ENCODE data around the gene DMRTB1. TPM values are rescaled to one million over a fixed set of nuclear protein-coding genes. Genes with fewer than 3 reads are reported as not detected.

DMRTB1 gene
- total and polyA plus RNA-seq, 2 of the 8 experiments (the other 6 are each of a cell fraction or from before 2014, with no cell fraction given), result 0.06 to 0.35 TPM

- H3K4me3 ChIP-seq (ENCODE audit: extremely low read depth in 1 of 4, insufficient read depth in 2 of 4, low read depth in 3 of 4, low read length in 4 of 4), result no peak overlapping the region
- H4K20me1 ChIP-seq (replicated peaks in 1 of 2; ENCODE audit: control insufficient read depth in 1 of 2, insufficient read depth in 2 of 2, low read length in 2 of 2), result no peaks in the 10 kb centered on the region
- H3K27me3 ChIP-seq (replicated peaks in 1 of 4; ENCODE audit: control insufficient read depth in 3 of 4, extremely low read depth in 1 of 4, insufficient read depth in 3 of 4, low read length in 3 of 4), result no peaks in the 10 kb centered on the region
- no peak overlapping the region for H3K9ac ChIP-seq (replicated peaks in 1 of 4; ENCODE audit: extremely low read depth in 1 of 4, low read depth in 3 of 4, low read length in 3 of 4)
- peak overlapping the region; percentile 49 for H4K91ac ChIP-seq (replicated peaks; ENCODE audit: insufficient read length, low read length)
- DNase-seq (ENCODE audit: low read depth in 1 of 2, low spot score in 2 of 2) (no peak), FAIRE-seq (no peak)
- POLR2A ChIA-PET (ENCODE audit: partially characterized antibody), result interaction anchor here (1.2 kb wide), 1 partner anchor 179 kb away, joined by 3 read pairs; no protein-coding TSS in a partner anchor
- H3K27ac ChIP-seq (ENCODE audit: low read depth, low read length), result no peak overlapping the region
- H2BK15ac ChIP-seq (ENCODE audit: low read length), result 0 out of 2 replicates have a peak overlapping the region, but pooled peaks have one; percentile 46
- 0 out of 2 replicates have a peak overlapping the region, but pooled peaks have one; percentile 48 for H2BK20ac ChIP-seq (ENCODE audit: low read length)
- no peak overlapping the region for H3K4ac ChIP-seq (replicated peaks; ENCODE audit: insufficient read length, low read depth, low read length)
- H3K79me1 ChIP-seq (ENCODE audit: low read depth, low read length), result no peaks in the 10 kb centered on the region
- H3K23me2 ChIP-seq (ENCODE audit: low read depth, low read length), result no peaks in the 10 kb centered on the region
- H2BK120ac ChIP-seq (replicated peaks; ENCODE audit: low read depth, low read length), result no peak overlapping the region
- no peak overlapping the region for H3K56ac ChIP-seq (replicated peaks; ENCODE audit: insufficient read length, low read depth, low read length)
- H3K18ac ChIP-seq (ENCODE audit: extremely low read depth, low read length), result no peak overlapping the region; the same call in 1 of the 2 replicates
- H4K8ac ChIP-seq (ENCODE audit: extremely low read depth, insufficient read depth, low read length), result peak overlapping the region; percentile 65; the same call in 1 of the 2 replicates
- no peak overlapping the region for H3K14ac ChIP-seq (ENCODE audit: insufficient read length)
- no peak overlapping the region for H3K4me2 ChIP-seq (ENCODE audit: insufficient read depth in 1 of 2, low read depth in 2 of 2, low read length in 2 of 2)
- H4K5ac ChIP-seq (ENCODE audit: insufficient read length, low read depth, low read length), result no peak overlapping the region
- peaks cover 0 to 32% (median 11%) of the 10 kb centered on the region in 4 experiments; a peak in 6 of 7 replicates for H3K4me1 ChIP-seq (replicated peaks in 1 of 4; ENCODE audit: control insufficient read depth in 3 of 4, insufficient read depth in 4 of 4, low read length in 3 of 4)
- peak overlapping the region; percentile 60; the same call in 1 of the 2 replicates for H2BK12ac ChIP-seq (ENCODE audit: low read depth, low read length)
- no peaks in the 10 kb centered on the region for H3K79me2 ChIP-seq (ENCODE audit: control insufficient read depth in 1 of 2, insufficient read depth in 2 of 2, low read length in 2 of 2)
- H3K36me3 ChIP-seq (ENCODE audit: control insufficient read depth in 2 of 4, insufficient read depth in 4 of 4, low read length in 3 of 4), result no peaks in the 10 kb centered on the region
- WGBS, 2 experiments (ENCODE audit: extremely low coverage in 1 of 2, insufficient coverage in 1 of 2, insufficient read length in 1 of 2, insufficient replicate concordance in 2 of 2, low coverage in 1 of 2, low lambda C conversion rate in 2 of 2, missing lambda C conversion rate in 1 of 2), result 95% methylated on average over 23 of the region's 25 CpGs; no CpG with 5 or more reads in 1 of the 2 experiments
- no peaks in the 10 kb centered on the region for H3K9me3 ChIP-seq (ENCODE audit: insufficient read depth in 2 of 2, low read depth in 1 of 2, low read length in 1 of 2)
- 0 out of 2 replicates have a peak overlapping the region, but pooled peaks have one; percentile 44 for H2BK5ac ChIP-seq (ENCODE audit: low read depth, low read length)
- no peak overlapping the region for H2AK5ac ChIP-seq (ENCODE audit: low read depth, low read length)
- no peak overlapping the region for H3K23ac ChIP-seq (ENCODE audit: insufficient read length)
- H2AFZ ChIP-seq (ENCODE audit: low read length), result no peak overlapping the region
- CTCF ChIA-PET (ENCODE audit: partially characterized antibody), result interaction anchor here (0.9 to 2.4 kb wide), 7 partner anchors 12 to 87 kb away, joined by 3 to 10 read pairs (median 5); no protein-coding TSS in a partner anchor
- no peak for TF ChIP-seq ASH2L (IDR thresholded peaks at IDR 0.05; ENCODE audit: low read length)
- no peak for TF ChIP-seq CBX8 (IDR thresholded peaks at IDR 0.05; ENCODE audit: borderline replicate concordance, low read depth, low read length)
- no peak for TF ChIP-seq CREB1 (IDR thresholded peaks at IDR 0.05)
- TF ChIP-seq CBX5 (IDR thresholded peaks at IDR 0.05; ENCODE audit: low read depth, low read length), result no peak
- TF ChIP-seq RXRA (IDR thresholded peaks at IDR 0.05; ENCODE audit: insufficient read depth, low read depth, low read length), result no peak
- TF ChIP-seq CHD2 (IDR thresholded peaks at IDR 0.05; ENCODE audit: low read length), result no peak
- no peak for TF ChIP-seq RNF2 (IDR thresholded peaks at IDR 0.05; ENCODE audit: borderline replicate concordance, low read depth, low read length, missing control alignments, poor library complexity, severe bottlenecking)
- no peak for TF ChIP-seq SIN3A (conservative IDR thresholded peaks at IDR 0.05 in 1 of 2, IDR thresholded peaks at IDR 0.05 in 1 of 2; ENCODE audit: low read depth in 1 of 2, low read length in 2 of 2)
- TF ChIP-seq, protein P1, sequence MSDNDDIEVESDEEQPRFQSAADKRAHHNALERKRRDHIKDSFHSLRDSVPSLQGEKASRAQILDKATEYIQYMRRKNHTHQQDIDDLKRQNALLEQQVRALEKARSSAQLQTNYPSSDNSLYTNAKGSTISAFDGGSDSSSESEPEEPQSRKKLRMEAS (IDR thresholded peaks at IDR 0.05), result no peak
- TF ChIP-seq RBBP5 (IDR thresholded peaks at IDR 0.05; ENCODE audit: borderline replicate concordance, low read depth, low read length), result no peak
- no peak for TF ChIP-seq SIRT6 (IDR thresholded peaks at IDR 0.05; ENCODE audit: low read length)
- TF ChIP-seq POU5F1 (IDR thresholded peaks at IDR 0.05; ENCODE audit: low read depth, low read length), result no peak
Measured at GRCh38 chr1:53506355-53507050, 47.3 kb downstream of the DMRTB1 start.
